ENCODE measurements around the gene NTHL1. TPM values are rescaled to one million over a fixed set of nuclear protein-coding genes. Genes with fewer than 3 reads are reported as not detected.

The NTHL1 gene
- total RNA-seq, 2 donors from 2014 or later: 7.7 to 13.4 TPM

- no peak for ATAC-seq (ENCODE audit: insufficient number of reproducible peaks, low FRiP score, low read depth)
- peaks cover 44% of the 10 kb centered on the region for H3K36me3 ChIP-seq
Measured at GRCh38 chr16:2072926-2073325, 25.3 kb upstream of the NTHL1 start.

DNA sequence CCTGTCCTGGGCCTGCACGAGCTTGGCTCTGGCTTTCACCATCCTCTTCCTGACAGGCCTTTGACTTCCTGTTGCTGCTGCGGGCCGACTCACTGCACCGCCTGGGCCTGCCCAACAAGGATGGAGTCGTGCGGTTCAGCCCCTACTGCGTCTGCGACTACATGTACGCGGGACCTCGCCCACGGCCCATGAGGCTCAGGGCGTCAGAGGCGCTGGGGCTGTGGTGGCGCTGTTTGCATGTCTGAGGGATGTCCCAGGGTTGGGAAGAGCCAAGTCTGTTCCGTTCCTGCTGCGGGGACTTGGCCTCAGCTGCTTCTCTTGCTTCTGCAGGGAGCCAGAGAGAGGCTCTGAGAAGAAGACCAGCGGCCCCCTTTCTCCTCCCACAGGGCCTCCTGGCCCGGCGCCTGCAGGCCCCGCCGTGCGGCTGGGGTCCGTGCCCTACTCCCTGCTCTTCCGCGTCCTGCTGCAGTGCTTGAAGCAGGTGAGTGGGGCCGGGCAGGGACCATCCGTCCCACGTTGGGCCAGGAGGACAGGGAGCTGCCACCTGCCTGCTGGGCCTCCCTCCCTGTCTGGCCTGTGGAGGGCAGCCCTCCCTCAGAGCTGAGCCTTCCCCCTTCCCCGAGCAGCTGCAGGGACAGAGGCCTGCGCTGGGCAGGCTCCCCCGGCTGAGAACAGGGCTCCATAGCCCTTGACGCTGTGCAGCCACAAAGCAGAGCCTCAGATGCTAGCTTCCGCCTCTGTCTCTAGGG lies 24.0 kb upstream of the NTHL1 start:
- H3K9me3 ChIP-seq: no peaks in the 10 kb centered on the region
- no peaks in the 10 kb centered on the region for H3K4me1 ChIP-seq (ENCODE audit: control insufficient read depth in 1 of 2, low read depth in 2 of 2)
- H3K4me3 ChIP-seq: no peak overlapping the region
- ATAC-seq (ENCODE audit: insufficient number of reproducible peaks, low FRiP score, low read depth) (no peak), DNase-seq (ENCODE audit: low spot score) (no peak)
- peaks cover 48% of the 10 kb centered on the region for H3K36me3 ChIP-seq
- H3K27me3 ChIP-seq (replicated peaks; ENCODE audit: insufficient read depth): no peaks in the 10 kb centered on the region
- TF ChIP-seq, protein P1, sequence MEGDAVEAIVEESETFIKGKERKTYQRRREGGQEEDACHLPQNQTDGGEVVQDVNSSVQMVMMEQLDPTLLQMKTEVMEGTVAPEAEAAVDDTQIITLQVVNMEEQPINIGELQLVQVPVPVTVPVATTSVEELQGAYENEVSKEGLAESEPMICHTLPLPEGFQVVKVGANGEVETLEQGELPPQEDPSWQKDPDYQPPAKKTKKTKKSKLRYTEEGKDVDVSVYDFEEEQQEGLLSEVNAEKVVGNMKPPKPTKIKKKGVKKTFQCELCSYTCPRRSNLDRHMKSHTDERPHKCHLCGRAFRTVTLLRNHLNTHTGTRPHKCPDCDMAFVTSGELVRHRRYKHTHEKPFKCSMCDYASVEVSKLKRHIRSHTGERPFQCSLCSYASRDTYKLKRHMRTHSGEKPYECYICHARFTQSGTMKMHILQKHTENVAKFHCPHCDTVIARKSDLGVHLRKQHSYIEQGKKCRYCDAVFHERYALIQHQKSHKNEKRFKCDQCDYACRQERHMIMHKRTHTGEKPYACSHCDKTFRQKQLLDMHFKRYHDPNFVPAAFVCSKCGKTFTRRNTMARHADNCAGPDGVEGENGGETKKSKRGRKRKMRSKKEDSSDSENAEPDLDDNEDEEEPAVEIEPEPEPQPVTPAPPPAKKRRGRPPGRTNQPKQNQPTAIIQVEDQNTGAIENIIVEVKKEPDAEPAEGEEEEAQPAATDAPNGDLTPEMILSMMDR (IDR thresholded peaks at IDR 0.05): no peak
- no peak overlapping the region for H3K27ac ChIP-seq

More at GRCh38 chr16:2072926-2073325, 25.3 kb upstream of the NTHL1 start:
- Histone ChIP-seq H3K27ac (no peak overlapping the region), H3K4me3 (no peak overlapping the region), H3K4me1 (ENCODE audit: control insufficient read depth in 1 of 2, low read depth in 2 of 2) (no peaks in the 10 kb centered on the region), H3K27me3 (replicated peaks; ENCODE audit: insufficient read depth) (no peaks in the 10 kb centered on the region), H3K9me3 (no peaks in the 10 kb centered on the region)
- no peak for DNase-seq (ENCODE audit: low spot score)
- TF ChIP-seq, protein P1 (IDR thresholded peaks at IDR 0.05): no peak

DNA sequence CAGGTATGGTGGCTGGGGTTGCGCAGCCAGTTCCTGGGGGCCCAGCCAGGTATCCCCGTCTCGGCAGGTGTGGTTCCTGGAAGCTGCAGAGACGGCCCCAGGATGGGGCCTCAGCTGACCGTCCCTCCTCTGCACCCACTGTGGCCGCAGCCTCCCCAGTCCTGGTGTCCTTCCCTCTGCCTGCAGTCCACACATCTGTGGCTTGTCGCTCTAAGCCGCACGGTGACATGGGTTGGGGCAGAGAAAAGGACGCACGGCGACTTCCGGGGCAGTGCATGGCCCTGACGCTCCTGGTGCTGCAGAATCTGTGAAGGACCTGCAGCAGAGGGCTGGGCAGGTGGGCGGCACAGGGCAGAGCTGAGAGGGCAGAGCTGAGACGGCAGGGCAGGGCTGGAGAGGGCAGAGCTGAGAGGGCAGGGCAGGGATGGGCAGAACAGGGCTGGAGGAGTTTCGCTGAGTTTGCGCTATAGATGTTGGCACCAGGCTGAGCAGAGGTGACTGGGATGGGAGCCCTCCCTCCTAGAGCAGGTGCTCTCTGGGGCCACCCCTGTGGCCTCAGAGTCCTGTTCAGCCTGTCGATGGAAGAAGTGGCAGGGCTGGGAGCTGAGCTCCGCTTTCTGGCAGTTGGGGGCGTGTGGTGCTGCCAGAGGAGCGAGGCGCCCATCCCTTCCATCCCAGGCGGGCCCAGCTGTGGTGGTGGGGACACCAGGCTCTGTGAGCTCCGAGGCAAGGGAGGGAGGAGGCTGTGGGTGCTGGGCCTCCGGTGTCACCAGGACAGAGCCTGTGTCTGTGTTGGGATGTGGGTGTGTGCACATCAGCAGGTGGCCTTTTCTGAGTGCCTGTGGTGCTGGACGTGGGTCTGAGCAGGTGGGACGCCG lies 23.2 kb upstream of the NTHL1 start:
- H3K27me3 ChIP-seq (replicated peaks; ENCODE audit: insufficient read depth): no peaks in the 10 kb centered on the region
- peaks cover 50% of the 10 kb centered on the region for H3K36me3 ChIP-seq
- no peak for DNase-seq (ENCODE audit: low spot score)
- TF ChIP-seq, protein P1 (IDR thresholded peaks at IDR 0.05): no peak
- H3K27ac ChIP-seq: no peak overlapping the region
- H3K4me1 ChIP-seq (ENCODE audit: control insufficient read depth in 1 of 2, low read depth in 2 of 2): no peaks in the 10 kb centered on the region
- no peak for ATAC-seq (ENCODE audit: insufficient number of reproducible peaks, low FRiP score, low read depth)
- no peak overlapping the region for H3K4me3 ChIP-seq
- H3K9me3 ChIP-seq: no peaks in the 10 kb centered on the region

GRCh38 chr16:2066139-2066538 lies 18.5 kb upstream of the NTHL1 start:
- Histone ChIP-seq H3K27me3 (replicated peaks; ENCODE audit: insufficient read depth) (no peaks in the 10 kb centered on the region), H3K36me3 (peaks cover 51% of the 10 kb centered on the region), H3K27ac (no peak overlapping the region), H3K4me1 (ENCODE audit: control insufficient read depth in 1 of 2, low read depth in 2 of 2) (no peaks in the 10 kb centered on the region), H3K9me3 (no peaks in the 10 kb centered on the region), H3K4me3 (no peak overlapping the region)
- ATAC-seq (ENCODE audit: insufficient number of reproducible peaks, low FRiP score, low read depth): no peak
- TF ChIP-seq, protein P1 (IDR thresholded peaks at IDR 0.05): no peak
- no peak for DNase-seq (ENCODE audit: low spot score)

- Histone ChIP-seq H3K9me3 (no peaks in the 10 kb centered on the region), H3K27ac (no peak overlapping the region), H3K36me3 (peaks cover 41% of the 10 kb centered on the region), H3K27me3 (replicated peaks; ENCODE audit: insufficient read depth) (no peaks in the 10 kb centered on the region), H3K4me1 (ENCODE audit: control insufficient read depth in 1 of 2, low read depth in 2 of 2) (no peaks in the 10 kb centered on the region), H3K4me3 (no peak overlapping the region)
- ATAC-seq (ENCODE audit: insufficient number of reproducible peaks, low FRiP score, low read depth) (no peak), DNase-seq (ENCODE audit: low spot score) (no peak)
- TF ChIP-seq, protein P1 (IDR thresholded peaks at IDR 0.05): no peak
Measured at GRCh38 chr16:2064368-2064945, 16.8 kb upstream of the NTHL1 start.

Data from thoracic aorta (tissue), 2 donors.